ENCODE measurements around the gene XXYLT1.

DNA sequence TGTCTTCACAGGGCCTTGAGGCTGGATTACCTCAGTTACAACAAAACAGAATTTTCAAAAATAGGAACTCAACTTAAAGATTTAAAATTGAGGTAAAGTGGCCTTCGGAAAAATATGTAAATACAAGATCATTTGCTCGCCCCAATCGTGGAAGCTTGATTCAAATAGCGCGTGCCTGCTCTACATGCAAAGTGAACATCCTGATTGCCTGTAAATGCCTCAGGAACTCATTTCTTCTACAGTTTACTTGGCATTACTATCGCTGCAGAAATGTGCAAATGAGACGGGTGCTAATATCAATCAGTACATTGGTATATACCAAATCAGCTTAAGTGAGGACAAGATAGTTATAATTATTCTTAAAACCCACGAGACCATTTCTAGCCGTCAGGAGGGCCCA lies 159.2 kb downstream of the XXYLT1 start:
- TF ChIP-seq EZH2 (IDR thresholded peaks at IDR 0.05; ENCODE audit: low read length, unreplicated experiment) (no peak), CTCF (conservative IDR thresholded peaks at IDR 0.05; ENCODE audit: low read depth, low read length) (no peak), EZH2phosphoT487 (IDR thresholded peaks at IDR 0.05; ENCODE audit: borderline replicate concordance, low read length) (no peak)
